HuH-7.5 (cell line): Measurements from ENCODE around the gene CHURC1.

Experiments
- DNase-seq: peaks from one replicate; pipeline ENCODE4 v3.0.0; 2011; ENCODE audit warnings: low spot score

The CHURC1 gene

DNA sequence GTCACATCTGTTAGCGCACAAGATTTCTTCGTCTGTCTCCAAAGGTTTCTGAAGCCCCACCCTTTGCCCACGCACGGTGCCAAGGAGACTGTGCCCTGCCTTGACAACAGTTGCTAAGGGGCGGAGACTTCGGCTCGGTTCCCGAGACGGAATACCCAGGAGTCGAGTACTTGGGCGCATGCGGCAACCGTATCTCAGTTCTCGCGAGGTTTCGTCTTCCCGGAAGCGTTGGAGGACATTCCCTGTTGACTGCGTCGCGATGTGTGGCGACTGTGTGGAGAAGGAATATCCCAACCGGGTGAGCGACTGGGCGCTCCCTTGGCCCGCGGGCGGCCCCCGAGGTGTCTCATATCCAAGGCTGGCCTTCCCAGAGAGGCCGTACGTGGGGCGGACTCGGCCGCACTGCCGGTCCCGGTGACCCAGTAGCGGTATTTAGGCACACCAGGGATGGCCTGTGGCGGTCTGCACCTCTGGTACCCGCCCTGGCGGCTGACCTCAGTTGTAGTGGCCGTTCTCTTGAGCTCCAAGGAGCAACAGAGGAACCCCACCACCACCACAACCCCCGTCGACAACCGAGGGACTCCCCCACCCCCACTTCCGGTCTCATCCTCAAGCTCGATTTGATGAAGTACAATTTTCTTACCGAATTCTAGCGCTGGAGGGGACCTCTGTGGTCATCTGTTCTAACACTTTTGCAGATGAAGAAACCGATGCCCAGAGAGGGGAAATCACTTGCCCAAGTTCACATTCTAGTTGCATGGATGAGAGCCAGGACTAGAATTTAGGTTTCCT is at the start of gene CHURC1:
Gene CHURC1, plus strand, starts transcription at position 219 of the 792 bp plus-strand sequence. Its CDS starts 41 bp downstream, at position 260.
- peak; percentile 61 for DNase-seq

- no peak for DNase-seq
Measured at GRCh38 chr14:64865109-64865508, 49.1 kb upstream of the CHURC1 start.

DNA sequence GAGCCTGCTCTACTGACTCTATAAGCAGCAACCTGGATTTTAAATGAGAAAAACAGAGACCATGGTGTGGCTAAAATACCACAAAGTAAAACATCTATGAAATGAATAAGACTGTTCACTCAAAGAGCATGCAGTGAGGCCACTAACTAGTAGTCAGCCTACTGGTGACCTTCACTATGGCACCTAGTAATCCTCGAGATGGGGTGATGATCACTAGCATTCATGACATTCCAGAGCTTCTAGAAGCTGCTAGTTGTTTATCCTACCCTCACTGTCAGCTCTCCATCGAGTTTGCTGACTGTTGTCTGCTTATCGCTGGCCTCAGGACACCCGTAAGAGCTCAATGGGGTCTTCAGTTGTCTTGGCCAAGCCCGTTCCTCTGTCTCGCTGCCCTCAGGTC is 48.3 kb upstream of the CHURC1 start:
- no peak for DNase-seq

GRCh38 chr14:64867182-64867581 is 47.1 kb upstream of the CHURC1 start:
- DNase-seq: no peak

GRCh38 chr14:64868379-64868778 is 45.9 kb upstream of the CHURC1 start:
- no peak for DNase-seq

DNA sequence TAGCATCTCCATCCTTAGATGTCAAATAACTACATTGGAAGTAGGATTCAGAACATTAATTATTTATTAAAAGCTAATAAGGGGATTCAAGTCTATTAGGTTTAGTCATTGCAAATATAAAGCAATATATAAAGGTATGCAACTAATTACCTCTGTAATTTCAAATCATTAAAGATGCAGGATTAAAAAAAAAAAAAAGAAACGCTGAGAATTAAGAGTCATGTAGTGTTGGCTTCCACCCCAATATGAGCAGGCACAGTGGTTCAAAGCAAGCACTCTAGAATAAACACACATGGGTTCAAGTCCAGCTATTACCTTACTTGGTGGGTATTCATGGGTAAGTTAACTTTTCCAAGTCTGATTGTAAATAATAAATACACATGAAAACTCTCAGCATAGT is 45.4 kb upstream of the CHURC1 start:
- DNase-seq: no peak

GRCh38 chr14:64870160-64870559 is 44.1 kb upstream of the CHURC1 start:
- DNase-seq: no peak

- DNase-seq: no peak
Measured at GRCh38 chr14:64871344-64871743, 42.9 kb upstream of the CHURC1 start.

DNA sequence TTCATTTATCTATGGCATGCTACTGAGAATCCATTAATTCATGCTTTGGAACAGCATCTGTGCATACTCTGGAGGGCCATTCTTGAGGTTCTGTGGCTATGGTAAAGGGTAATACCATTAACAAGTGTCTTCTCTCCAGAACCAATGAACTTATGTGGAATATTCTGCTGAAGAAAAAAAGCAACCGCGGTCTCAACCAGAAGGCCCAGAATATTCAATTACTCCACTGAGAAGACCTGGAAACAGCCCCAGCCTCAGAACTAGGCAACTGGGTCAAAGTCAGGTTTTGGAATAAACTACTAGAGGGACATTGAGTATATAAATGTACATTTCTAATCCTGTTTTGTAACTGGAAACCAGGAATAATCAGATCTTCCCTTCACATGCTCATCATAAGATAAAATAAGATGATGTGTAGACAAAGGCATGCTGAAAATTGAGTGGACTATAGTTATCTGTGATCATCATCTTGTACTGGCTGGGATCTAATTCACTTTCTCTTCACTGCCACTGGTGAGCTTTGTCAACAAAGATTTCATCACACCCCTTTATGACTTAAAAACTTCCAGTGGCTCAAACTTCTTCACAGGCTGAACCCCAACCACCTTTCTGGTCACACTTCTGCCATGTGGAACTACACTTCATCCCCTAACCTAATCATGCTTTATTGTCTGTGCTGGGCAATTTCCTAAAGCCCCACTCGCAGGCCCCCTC is 40.6 kb upstream of the CHURC1 start:
- no peak for DNase-seq

DNA sequence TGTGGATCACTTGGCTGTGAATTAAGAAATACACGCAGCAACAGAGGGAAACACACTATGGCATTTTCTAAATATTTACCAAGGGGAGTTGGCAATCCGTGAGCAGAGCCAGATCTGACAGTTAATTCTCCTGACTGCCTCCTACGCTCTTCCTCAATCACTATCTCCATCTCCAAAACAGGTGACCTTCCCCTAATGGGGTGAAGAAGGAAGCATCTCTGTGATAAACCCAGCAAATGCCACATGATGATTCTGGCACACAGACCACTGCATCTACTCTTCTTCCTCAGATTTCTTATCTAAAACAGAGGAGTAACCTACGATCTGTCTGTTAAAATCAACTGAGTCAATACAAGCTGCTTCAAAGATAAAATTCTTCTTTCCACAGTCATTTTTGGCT is 38.9 kb upstream of the CHURC1 start:
- DNase-seq: no peak

- no peak for DNase-seq
Measured at GRCh38 chr14:64877846-64878245, 36.4 kb upstream of the CHURC1 start.

DNA sequence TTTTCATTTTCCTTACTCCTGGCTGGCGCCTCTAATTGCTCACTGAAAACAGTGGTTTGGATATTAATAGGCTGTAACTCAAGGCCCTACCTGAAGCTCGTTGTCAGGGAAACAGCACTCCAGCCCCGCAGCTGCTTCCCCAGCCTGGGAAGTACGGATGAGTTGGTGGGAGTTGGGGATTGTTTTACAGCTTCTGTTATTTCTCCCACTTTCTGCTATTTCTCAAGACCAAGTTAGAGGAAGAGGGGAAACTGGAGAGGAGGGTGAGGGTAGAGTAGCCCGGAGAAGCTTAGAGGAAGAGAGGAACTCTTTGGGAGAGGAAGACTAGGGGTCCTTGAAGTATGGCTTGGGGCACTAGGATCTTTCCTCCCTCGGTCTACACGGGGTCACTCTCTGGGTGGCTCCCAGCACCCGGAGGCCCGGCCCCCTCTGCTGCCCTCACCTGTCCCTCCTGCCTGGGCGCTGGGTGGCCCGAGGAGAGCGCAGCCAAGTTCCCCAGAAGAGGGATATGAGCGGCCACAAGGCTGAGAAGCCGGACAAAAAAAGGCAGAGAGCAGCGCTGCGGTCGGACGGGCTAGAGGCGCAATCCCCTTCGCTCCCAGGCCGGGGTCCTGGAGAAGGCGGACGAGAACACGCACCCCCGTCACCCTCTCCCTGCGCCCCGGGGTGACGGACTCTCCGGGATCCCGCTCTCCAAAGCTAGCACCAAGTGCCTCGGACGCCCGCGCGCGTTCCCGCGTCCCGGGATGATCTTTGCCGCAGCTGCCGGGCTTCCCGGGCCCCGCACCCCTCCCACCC is 35.2 kb upstream of the CHURC1 start:
- DNase-seq: no peak

- peak; percentile 23 for DNase-seq
Measured at GRCh38 chr14:64879635-64880220, 34.5 kb upstream of the CHURC1 start, which contains the start of gene SPTB. TSS of gene SPTB (minus strand) at chr14:64879907. CDS start at chr14:64823094, 56,813 bp downstream.

GRCh38 chr14:64880221-64881121 is 33.8 kb upstream of the CHURC1 start:
- DNase-seq: peak; percentile 40

- DNase-seq: no peak
Measured at GRCh38 chr14:64885559-64885958, 28.7 kb upstream of the CHURC1 start.

DNA sequence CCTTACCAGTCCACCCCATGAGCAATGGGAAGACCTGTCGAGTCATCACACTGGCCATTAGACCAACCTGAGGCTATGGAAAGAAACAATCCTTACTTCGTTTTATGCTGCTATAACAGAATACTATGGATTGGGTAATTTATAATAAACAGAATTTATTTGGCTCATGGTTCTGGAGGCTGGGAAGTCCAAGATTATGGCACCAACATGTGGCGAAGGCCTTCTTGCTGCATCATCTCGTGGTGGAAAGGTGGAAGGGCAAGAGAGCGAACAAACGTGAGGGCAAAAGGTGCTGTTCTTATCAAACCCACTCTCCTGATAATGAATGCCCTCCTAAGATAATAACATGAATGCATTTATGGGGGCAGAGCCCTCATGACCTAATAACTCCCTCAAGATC is 24.9 kb upstream of the CHURC1 start:
- DNase-seq: no peak

- no peak for DNase-seq
Measured at GRCh38 chr14:64891173-64891838, 22.9 kb upstream of the CHURC1 start.

DNA sequence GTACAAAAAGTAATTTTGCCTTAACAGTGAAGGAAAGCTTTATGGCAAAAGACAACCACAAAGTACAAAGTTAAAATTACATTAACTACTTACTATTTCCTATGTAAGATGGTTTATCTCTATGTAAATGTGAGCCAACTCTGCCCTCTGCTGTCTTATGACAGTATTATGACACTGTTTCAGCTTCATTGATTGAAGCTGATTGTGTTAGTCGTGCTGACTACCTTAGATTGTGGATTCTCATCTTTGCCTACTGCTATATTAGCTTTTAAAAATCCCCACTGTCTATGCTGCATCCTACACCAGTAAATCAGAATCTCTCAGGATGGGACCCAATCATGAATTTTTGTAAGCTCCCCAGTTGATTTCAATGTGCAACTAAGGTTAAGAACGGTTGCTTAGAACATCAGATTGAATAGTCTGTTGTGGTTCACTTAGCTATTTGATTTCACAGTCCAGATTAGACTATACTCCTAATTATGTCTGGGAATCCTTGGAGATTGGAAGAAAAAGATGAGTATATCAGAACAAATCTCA is 22.3 kb upstream of the CHURC1 start:
- DNase-seq: peak; percentile 25

GRCh38 chr14:64899958-64900357 is 14.3 kb upstream of the CHURC1 start:
- DNase-seq: no peak

DNA sequence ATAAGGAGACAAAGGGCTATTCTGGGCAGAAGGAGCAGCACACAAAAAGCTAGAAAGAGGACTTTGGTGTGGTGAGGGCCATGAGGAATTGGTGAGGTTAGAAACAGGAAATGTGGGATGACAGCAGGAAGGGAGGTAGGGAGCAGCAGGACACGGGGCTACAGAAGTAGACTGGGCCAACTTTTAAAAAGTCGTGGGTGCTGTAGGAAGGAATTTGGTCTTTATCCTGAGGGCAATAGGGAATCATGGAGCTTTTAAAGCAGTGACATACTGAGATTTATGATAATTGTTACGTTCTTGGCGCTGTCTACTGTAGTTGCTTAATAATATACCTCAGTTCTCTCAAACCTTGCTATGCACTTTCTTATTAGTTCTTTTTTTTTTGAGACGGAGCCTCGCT is 8.2 kb upstream of the CHURC1 start:
- no peak for DNase-seq
